Measurements from ENCODE around the gene TEC.
"Not testable (repeated sequence)": the region's sequence is repeated elsewhere in the genome, so short reads cannot be mapped to it uniquely, and the experiment has no call there.

DNA sequence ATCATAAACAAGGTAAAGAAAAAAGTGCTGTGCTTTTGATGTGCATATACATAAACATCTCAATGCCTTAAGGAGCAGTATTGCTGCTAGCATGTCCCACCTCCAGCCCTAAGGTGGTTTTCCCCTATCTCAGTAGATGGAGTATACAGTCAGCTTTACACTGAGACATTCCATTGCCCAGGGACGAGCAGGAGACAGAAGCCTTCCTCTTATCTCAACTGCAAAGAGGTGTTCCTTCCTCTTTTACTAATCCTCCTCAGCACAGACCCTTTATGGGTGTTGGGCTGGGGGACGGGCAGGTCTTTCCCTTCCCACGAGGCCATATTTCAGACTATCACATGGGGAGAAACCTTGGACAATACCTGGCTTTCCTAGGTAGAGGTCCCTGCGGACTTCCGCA is 16.0 kb upstream of the TEC start:
- not testable (repeated sequence) for TF ChIP-seq POLR2A (IDR thresholded peaks at IDR 0.05)
- TF ChIP-seq, protein P1, sequence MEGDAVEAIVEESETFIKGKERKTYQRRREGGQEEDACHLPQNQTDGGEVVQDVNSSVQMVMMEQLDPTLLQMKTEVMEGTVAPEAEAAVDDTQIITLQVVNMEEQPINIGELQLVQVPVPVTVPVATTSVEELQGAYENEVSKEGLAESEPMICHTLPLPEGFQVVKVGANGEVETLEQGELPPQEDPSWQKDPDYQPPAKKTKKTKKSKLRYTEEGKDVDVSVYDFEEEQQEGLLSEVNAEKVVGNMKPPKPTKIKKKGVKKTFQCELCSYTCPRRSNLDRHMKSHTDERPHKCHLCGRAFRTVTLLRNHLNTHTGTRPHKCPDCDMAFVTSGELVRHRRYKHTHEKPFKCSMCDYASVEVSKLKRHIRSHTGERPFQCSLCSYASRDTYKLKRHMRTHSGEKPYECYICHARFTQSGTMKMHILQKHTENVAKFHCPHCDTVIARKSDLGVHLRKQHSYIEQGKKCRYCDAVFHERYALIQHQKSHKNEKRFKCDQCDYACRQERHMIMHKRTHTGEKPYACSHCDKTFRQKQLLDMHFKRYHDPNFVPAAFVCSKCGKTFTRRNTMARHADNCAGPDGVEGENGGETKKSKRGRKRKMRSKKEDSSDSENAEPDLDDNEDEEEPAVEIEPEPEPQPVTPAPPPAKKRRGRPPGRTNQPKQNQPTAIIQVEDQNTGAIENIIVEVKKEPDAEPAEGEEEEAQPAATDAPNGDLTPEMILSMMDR (IDR thresholded peaks at IDR 0.05): not testable (repeated sequence)
